ENCODE data around the gene CTRL.

DNA sequence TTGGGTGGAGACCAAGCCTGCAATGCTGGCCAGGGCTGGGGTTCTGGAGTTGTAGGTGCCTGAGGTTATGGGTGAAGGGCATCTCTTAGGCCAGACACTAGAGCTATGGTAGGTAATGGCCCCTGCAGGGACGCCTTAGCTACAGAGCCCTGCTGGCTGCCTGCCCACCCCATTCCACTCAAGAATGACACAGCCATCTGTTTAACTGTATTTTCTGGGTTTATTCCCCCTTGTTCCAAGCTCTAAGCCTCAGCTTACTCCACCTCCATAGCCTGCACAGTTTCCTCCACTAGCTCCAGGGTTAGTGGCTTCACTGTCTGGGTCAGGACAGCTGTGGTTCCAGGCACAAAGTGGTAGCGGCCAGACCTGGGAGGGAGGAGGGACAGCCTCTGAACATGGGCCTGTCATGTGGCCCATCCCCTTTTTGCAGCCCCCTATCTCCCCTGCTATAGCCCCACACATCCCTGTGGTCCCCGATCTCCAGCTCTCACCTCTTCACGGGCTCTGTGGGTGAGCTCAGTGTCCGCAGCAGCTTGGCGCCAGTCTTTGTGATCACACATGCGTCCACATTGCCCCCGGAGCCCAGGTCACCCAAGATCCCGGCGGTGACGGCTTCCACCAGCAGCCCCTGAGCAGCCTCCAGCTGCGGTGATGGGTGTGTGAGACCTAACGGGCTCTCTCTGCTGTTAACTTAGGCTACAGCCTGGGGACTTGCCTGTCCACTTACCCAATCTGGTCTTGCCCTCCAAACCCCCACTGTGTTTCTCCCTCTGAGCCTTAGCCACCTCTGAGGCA, 2.8 kb upstream of the CTRL start:
- TF ChIP-seq, protein P1, sequence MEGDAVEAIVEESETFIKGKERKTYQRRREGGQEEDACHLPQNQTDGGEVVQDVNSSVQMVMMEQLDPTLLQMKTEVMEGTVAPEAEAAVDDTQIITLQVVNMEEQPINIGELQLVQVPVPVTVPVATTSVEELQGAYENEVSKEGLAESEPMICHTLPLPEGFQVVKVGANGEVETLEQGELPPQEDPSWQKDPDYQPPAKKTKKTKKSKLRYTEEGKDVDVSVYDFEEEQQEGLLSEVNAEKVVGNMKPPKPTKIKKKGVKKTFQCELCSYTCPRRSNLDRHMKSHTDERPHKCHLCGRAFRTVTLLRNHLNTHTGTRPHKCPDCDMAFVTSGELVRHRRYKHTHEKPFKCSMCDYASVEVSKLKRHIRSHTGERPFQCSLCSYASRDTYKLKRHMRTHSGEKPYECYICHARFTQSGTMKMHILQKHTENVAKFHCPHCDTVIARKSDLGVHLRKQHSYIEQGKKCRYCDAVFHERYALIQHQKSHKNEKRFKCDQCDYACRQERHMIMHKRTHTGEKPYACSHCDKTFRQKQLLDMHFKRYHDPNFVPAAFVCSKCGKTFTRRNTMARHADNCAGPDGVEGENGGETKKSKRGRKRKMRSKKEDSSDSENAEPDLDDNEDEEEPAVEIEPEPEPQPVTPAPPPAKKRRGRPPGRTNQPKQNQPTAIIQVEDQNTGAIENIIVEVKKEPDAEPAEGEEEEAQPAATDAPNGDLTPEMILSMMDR (conservative IDR thresholded peaks at IDR 0.05) = no peak
- TF ChIP-seq EZH2 (IDR thresholded peaks at IDR 0.05; ENCODE audit: low read depth) = no peak
